ENCODE measurements around the gene RAPGEF5. TPM values are rescaled to one million over a fixed set of nuclear protein-coding genes. Genes with fewer than 3 reads are reported as not detected.

RAPGEF5 gene
- total RNA-seq, 1 experiment from 2014 or later = 5.6 TPM

DNA sequence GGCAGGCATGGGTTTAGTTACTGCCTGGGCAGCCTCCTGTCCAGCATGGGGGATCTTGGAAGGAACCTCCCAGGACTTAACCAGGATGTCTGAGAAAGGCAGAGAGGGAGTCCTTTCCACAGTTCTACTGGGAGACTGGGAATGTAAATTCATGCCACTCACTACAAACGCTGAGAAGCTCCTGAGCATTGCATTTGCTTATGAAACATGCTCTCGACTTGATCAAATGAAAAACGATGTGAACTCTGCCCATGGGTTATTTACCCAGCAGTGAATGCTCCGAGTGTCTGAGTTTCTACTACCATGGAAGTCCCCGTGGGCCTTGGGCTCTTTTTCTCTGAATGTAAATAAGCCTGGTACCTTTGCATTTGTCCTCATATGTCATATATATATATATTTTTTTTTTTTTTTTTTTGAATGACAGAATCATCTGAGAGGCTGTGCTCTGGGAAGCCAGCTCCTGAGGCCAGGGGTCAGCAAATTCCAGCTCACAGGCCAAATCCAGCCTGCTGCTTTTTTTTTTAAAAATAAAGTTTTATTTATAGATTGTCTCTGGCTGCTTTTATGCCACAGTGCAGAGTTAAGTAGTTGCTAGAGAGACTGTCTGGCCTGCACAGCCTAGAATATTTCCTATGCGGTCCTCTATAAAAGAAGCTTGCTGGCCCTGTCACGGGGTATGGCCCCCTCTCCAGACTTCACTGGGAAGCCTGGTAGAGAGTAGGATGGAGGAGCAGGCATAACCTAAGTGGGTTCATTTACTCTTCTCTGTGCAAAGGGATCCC, 21.4 kb upstream of the RAPGEF5 start:
- no peak for DNase-seq
- Histone ChIP-seq H2AFZ (ENCODE audit: low read length) (no peak overlapping the region), H3K9me2 (replicated peaks; ENCODE audit: low read length) (no peaks in the 10 kb centered on the region), H3K79me2 (ENCODE audit: low read length) (no peaks in the 10 kb centered on the region), H3K27me3 (ENCODE audit: low read length) (no peaks in the 10 kb centered on the region), H4K20me1 (ENCODE audit: low read length) (no peaks in the 10 kb centered on the region), H3K4me3 (ENCODE audit: low read length) (no peak overlapping the region), H3K4me2 (ENCODE audit: low read length) (no peak overlapping the region), H3K4me1 (ENCODE audit: insufficient read depth, low read length) (no peaks in the 10 kb centered on the region), H3K36me3 (ENCODE audit: low read depth, low read length) (no peaks in the 10 kb centered on the region), H3K9ac (ENCODE audit: low read length) (no peak overlapping the region), H3F3A (ENCODE audit: low read length, unreplicated experiment) (no peaks in the 10 kb centered on the region), H3K27ac (ENCODE audit: low read length) (no peak overlapping the region), H3K9me3 (ENCODE audit: low read length) (no peaks in the 10 kb centered on the region)
- TF ChIP-seq, protein P1, sequence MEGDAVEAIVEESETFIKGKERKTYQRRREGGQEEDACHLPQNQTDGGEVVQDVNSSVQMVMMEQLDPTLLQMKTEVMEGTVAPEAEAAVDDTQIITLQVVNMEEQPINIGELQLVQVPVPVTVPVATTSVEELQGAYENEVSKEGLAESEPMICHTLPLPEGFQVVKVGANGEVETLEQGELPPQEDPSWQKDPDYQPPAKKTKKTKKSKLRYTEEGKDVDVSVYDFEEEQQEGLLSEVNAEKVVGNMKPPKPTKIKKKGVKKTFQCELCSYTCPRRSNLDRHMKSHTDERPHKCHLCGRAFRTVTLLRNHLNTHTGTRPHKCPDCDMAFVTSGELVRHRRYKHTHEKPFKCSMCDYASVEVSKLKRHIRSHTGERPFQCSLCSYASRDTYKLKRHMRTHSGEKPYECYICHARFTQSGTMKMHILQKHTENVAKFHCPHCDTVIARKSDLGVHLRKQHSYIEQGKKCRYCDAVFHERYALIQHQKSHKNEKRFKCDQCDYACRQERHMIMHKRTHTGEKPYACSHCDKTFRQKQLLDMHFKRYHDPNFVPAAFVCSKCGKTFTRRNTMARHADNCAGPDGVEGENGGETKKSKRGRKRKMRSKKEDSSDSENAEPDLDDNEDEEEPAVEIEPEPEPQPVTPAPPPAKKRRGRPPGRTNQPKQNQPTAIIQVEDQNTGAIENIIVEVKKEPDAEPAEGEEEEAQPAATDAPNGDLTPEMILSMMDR (conservative IDR thresholded peaks at IDR 0.05; ENCODE audit: low read depth, low read length) = no peak
- no peak for TF ChIP-seq EZH2 (IDR thresholded peaks at IDR 0.05; ENCODE audit: low read length, unreplicated experiment)
- no peak for TF ChIP-seq EZH2phosphoT487 (IDR thresholded peaks at IDR 0.05; ENCODE audit: borderline replicate concordance, low read length)
- intact Hi-C loops (cut with micrococcal nuclease) = no loop called here
- ChIA-PET POLR2A (ENCODE audit: unreplicated experiment) (no interaction called here), CTCF (no interaction called here)
- BruUV-seq (replicated peaks) = no TSS peak
- ATAC-seq = no peak

DNA sequence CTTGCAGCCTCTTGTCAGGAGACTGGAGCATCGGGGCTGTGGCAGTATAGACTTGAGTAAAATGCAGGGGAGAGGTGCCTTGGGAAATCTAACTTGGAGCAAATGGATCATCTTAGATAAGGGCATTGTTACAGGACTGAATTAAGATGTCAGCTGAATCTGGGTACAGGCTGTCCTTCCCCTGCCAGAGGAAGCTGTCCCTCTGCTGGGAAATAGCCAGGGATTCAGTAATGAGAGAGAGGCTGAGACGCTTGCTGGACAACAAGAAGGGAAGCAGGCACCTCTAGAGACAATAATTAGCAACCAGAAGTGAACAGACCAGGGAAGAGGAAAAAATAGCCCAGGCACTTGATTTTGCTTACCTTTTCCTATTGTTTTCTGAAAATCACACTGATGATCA, 20.7 kb upstream of the RAPGEF5 start:
- H3F3A ChIP-seq (ENCODE audit: low read length, unreplicated experiment) = no peaks in the 10 kb centered on the region
- POLR2A ChIA-PET (ENCODE audit: unreplicated experiment) = no interaction called here
- no peaks in the 10 kb centered on the region for H3K27me3 ChIP-seq (ENCODE audit: low read length)
- H2AFZ ChIP-seq (ENCODE audit: low read length) = no peak overlapping the region
- no peaks in the 10 kb centered on the region for H3K9me3 ChIP-seq (ENCODE audit: low read length)
- no TSS peak for BruUV-seq (replicated peaks)
- H3K4me3 ChIP-seq (ENCODE audit: low read length) = no peak overlapping the region
- H3K4me1 ChIP-seq (ENCODE audit: insufficient read depth, low read length) = peaks cover 6% of the 10 kb centered on the region; the same call in 1 of the 2 replicates
- no peaks in the 10 kb centered on the region for H3K36me3 ChIP-seq (ENCODE audit: low read depth, low read length)
- H3K4me2 ChIP-seq (ENCODE audit: low read length) = no peak overlapping the region
- H3K9ac ChIP-seq (ENCODE audit: low read length) = no peak overlapping the region
- no peak for ATAC-seq
- H3K27ac ChIP-seq (ENCODE audit: low read length) = no peak overlapping the region
- no peak for DNase-seq
- no peaks in the 10 kb centered on the region for H3K9me2 ChIP-seq (replicated peaks; ENCODE audit: low read length)
- no peaks in the 10 kb centered on the region for H4K20me1 ChIP-seq (ENCODE audit: low read length)
- CTCF ChIA-PET = no interaction called here
- no peaks in the 10 kb centered on the region for H3K79me2 ChIP-seq (ENCODE audit: low read length)
- intact Hi-C loops (cut with micrococcal nuclease) = no loop called here
- TF ChIP-seq, protein P1 (conservative IDR thresholded peaks at IDR 0.05; ENCODE audit: low read depth, low read length) = no peak
- TF ChIP-seq EZH2phosphoT487 (IDR thresholded peaks at IDR 0.05; ENCODE audit: borderline replicate concordance, low read length) = no peak

DNA sequence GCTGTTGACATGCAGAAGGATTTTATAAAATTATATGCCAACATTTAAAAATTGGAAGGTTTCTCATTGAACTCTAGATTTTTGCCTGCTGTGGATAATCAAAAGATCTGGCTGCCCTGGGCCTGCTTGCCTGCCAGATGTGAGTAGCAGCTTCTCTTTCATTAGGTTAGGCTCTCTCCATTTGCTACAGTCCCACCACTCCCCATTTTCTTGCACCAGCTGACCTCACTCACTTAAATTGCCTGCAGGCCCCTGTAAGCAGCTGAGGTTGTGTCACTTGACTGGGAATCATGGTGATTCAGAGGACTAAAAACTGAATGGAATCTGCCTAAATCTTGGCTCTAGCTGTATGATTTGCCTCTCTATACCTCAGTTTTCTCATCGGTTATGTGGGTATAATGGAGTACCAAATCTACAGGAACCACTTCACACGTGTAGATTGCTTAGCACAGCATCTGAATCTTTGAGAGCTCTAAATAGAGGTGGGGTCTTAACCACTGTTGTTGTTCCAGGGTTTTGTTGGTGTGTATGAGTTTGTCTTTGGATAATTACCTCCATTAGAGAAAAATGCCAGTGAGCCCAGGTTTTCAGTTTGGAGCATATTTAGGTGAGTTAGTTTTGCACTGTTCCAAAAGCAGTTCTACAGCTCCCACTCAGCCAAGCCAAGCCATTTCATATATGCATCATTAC, 18.6 kb upstream of the RAPGEF5 start:
- Histone ChIP-seq H4K20me1 (ENCODE audit: low read length) (no peaks in the 10 kb centered on the region), H3K4me2 (ENCODE audit: low read length) (no peak overlapping the region), H3K9ac (ENCODE audit: low read length) (no peak overlapping the region), H3K36me3 (ENCODE audit: low read depth, low read length) (no peaks in the 10 kb centered on the region), H3K4me1 (ENCODE audit: insufficient read depth, low read length) (peaks cover 6% of the 10 kb centered on the region; the same call in 1 of the 2 replicates), H3K9me2 (replicated peaks; ENCODE audit: low read length) (no peaks in the 10 kb centered on the region), H3F3A (ENCODE audit: low read length, unreplicated experiment) (no peaks in the 10 kb centered on the region), H2AFZ (ENCODE audit: low read length) (no peak overlapping the region), H3K9me3 (ENCODE audit: low read length) (no peaks in the 10 kb centered on the region), H3K79me2 (ENCODE audit: low read length) (no peaks in the 10 kb centered on the region), H3K4me3 (ENCODE audit: low read length) (no peak overlapping the region), H3K27me3 (ENCODE audit: low read length) (no peaks in the 10 kb centered on the region), H3K27ac (ENCODE audit: low read length) (no peak overlapping the region)
- no peak for ATAC-seq
- intact Hi-C loops (cut with micrococcal nuclease) = no loop called here
- DNase-seq = no peak
- no TSS peak for BruUV-seq (replicated peaks)
- ChIA-PET POLR2A (ENCODE audit: unreplicated experiment) (no interaction called here), CTCF (no interaction called here)
- TF ChIP-seq, protein P1 (conservative IDR thresholded peaks at IDR 0.05; ENCODE audit: low read depth, low read length) = no peak
- TF ChIP-seq EZH2phosphoT487 (IDR thresholded peaks at IDR 0.05; ENCODE audit: borderline replicate concordance, low read length) (no peak), EZH2 (IDR thresholded peaks at IDR 0.05; ENCODE audit: low read length, unreplicated experiment) (no peak)

All from PC-3 (cell line).